ENCODE data around the gene MBD3.

Gene MBD3

GRCh38 chr19:1612114-1613086 is 19.7 kb upstream of the MBD3 start:
- H3K4me3 ChIP-seq (ENCODE audit: low read length in 2 of 2), result no peak overlapping the region
- H2BK5ac ChIP-seq (ENCODE audit: low read length), result no peak overlapping the region
- H2AK5ac ChIP-seq (ENCODE audit: low read depth, low read length), result no peak overlapping the region
- H3K14ac ChIP-seq (ENCODE audit: low read length), result no peak overlapping the region
- no peaks in the 10 kb centered on the region for H3K27me3 ChIP-seq (ENCODE audit: control insufficient read depth in 3 of 3, insufficient read depth in 3 of 3, low read depth in 1 of 3, low read length in 3 of 3)
- H4K8ac ChIP-seq (ENCODE audit: low read depth, low read length), result no peak overlapping the region
- H3K9me3 ChIP-seq (replicated peaks in 1 of 2; ENCODE audit: control insufficient read depth in 2 of 2, insufficient read depth in 1 of 2, low read depth in 1 of 2, low read length in 2 of 2), result peaks cover 0 to 3% of the 10 kb centered on the region in 2 donors
- no peak overlapping the region for H2BK15ac ChIP-seq (ENCODE audit: low read length)
- peaks cover 0 to 3% of the 10 kb centered on the region in 2 donors for H3K4me1 ChIP-seq (ENCODE audit: control insufficient read depth in 2 of 2, insufficient read depth in 1 of 2, low read depth in 1 of 2, low read length in 2 of 2)
- H3K4ac ChIP-seq (ENCODE audit: low read length), result no peak overlapping the region
- H3K4me2 ChIP-seq (ENCODE audit: insufficient read depth, low read length, poor library complexity, severe bottlenecking), result no peak overlapping the region
- H2AFZ ChIP-seq (ENCODE audit: low read length), result no peak overlapping the region
- peak overlapping the region; percentile 4 for H3K18ac ChIP-seq (ENCODE audit: low read length)
- H3K79me1 ChIP-seq (ENCODE audit: low read depth, low read length), result peaks cover 17% of the 10 kb centered on the region
- H3K23ac ChIP-seq (ENCODE audit: low read depth, low read length, poor library complexity), result peak overlapping the region; percentile 8
- no peak overlapping the region for H2BK120ac ChIP-seq (ENCODE audit: low read depth, low read length)
- no peak overlapping the region for H4K91ac ChIP-seq (ENCODE audit: low read depth, low read length, poor library complexity)
- H3K9ac ChIP-seq (ENCODE audit: low read depth, low read length, poor library complexity), result peak overlapping the region; percentile 77
- no peak overlapping the region for H2BK12ac ChIP-seq (ENCODE audit: low read length)
- no CpG with 5 or more reads among the region's 39 CpGs for WGBS, 2 donors (ENCODE audit: extremely low coverage in 2 of 2, insufficient read length in 2 of 2, insufficient replicate concordance in 1 of 2)
- no peak overlapping the region for H3K27ac ChIP-seq (replicated peaks; ENCODE audit: low read length)
- H3K36me3 ChIP-seq (replicated peaks in 1 of 2; ENCODE audit: control insufficient read depth in 2 of 2, insufficient read depth in 2 of 2, low read length in 2 of 2), result peaks cover 67 to 83% of the 10 kb centered on the region in 2 donors
- DNase-seq (ENCODE audit: low spot score), result no peak

GRCh38 chr19:1611353-1611752 is 18.7 kb upstream of the MBD3 start:
- Histone ChIP-seq H3K4me2 (ENCODE audit: insufficient read depth, low read length, poor library complexity, severe bottlenecking) (no peak overlapping the region), H4K91ac (ENCODE audit: low read depth, low read length, poor library complexity) (no peak overlapping the region), H3K27ac (replicated peaks; ENCODE audit: low read length) (no peak overlapping the region), H3K23ac (ENCODE audit: low read depth, low read length, poor library complexity) (peak overlapping the region; percentile 65), H3K14ac (ENCODE audit: low read length) (no peak overlapping the region), H3K4me3 (ENCODE audit: low read length in 2 of 2) (no peak overlapping the region), H4K8ac (ENCODE audit: low read depth, low read length) (no peak overlapping the region), H3K9ac (ENCODE audit: low read depth, low read length, poor library complexity) (peak overlapping the region; percentile 60), H2BK5ac (ENCODE audit: low read length) (no peak overlapping the region), H3K4ac (ENCODE audit: low read length) (no peak overlapping the region), H3K4me1 (ENCODE audit: control insufficient read depth in 2 of 2, insufficient read depth in 1 of 2, low read depth in 1 of 2, low read length in 2 of 2) (peaks cover 0 to under 1% of the 10 kb centered on the region in 2 donors), H3K9me3 (replicated peaks in 1 of 2; ENCODE audit: control insufficient read depth in 2 of 2, insufficient read depth in 1 of 2, low read depth in 1 of 2, low read length in 2 of 2) (peaks cover 0 to 3% of the 10 kb centered on the region in 2 donors), H3K18ac (ENCODE audit: low read length) (peak overlapping the region; percentile 28), H2BK120ac (ENCODE audit: low read depth, low read length) (no peak overlapping the region), H3K79me1 (ENCODE audit: low read depth, low read length) (peaks cover 17% of the 10 kb centered on the region), H2AK5ac (ENCODE audit: low read depth, low read length) (no peak overlapping the region), H2AFZ (ENCODE audit: low read length) (no peak overlapping the region), H2BK12ac (ENCODE audit: low read length) (no peak overlapping the region), H3K36me3 (replicated peaks in 1 of 2; ENCODE audit: control insufficient read depth in 2 of 2, insufficient read depth in 2 of 2, low read length in 2 of 2) (peaks cover 58 to 73% of the 10 kb centered on the region in 2 donors), H2BK15ac (ENCODE audit: low read length) (no peak overlapping the region), H3K27me3 (ENCODE audit: control insufficient read depth in 3 of 3, insufficient read depth in 3 of 3, low read depth in 1 of 3, low read length in 3 of 3) (no peaks in the 10 kb centered on the region)
- DNase-seq (ENCODE audit: low spot score), result no peak
- WGBS, 2 donors (ENCODE audit: extremely low coverage in 2 of 2, insufficient read length in 2 of 2, insufficient replicate concordance in 1 of 2), result no CpG with 5 or more reads among the region's 15 CpGs

DNA sequence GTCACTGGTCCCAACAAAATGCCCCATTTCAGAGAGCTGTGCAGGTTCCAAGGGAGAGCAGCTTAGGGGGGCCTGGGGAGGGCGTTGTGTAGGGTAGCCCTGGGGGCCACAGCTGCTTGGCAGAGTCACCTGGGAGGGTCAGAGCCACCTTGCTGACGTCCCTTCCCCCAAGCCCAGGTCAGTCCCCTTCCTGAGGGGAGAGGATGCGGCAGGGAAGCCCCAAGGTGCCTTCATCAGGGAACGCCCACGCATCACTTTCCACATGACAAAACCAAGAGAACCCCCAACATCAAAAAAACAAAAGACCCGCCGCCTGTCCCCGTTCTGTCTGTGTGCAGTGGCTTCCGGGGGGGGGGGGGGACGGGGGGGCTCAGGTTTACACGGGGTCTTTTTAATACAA is 17.9 kb upstream of the MBD3 start:
- no peak overlapping the region for H3K27ac ChIP-seq (replicated peaks; ENCODE audit: low read length)
- H4K91ac ChIP-seq (ENCODE audit: low read depth, low read length, poor library complexity), result no peak overlapping the region
- WGBS, 2 donors (ENCODE audit: extremely low coverage in 2 of 2, insufficient read length in 2 of 2, insufficient replicate concordance in 1 of 2), result no CpG with 5 or more reads among the region's 11 CpGs
- H3K18ac ChIP-seq (ENCODE audit: low read length), result no peak overlapping the region
- H3K79me1 ChIP-seq (ENCODE audit: low read depth, low read length), result peaks cover 17% of the 10 kb centered on the region
- peaks cover 3 to 4% of the 10 kb centered on the region in 2 donors for H3K4me1 ChIP-seq (ENCODE audit: control insufficient read depth in 2 of 2, insufficient read depth in 1 of 2, low read depth in 1 of 2, low read length in 2 of 2)
- no peak for DNase-seq (ENCODE audit: low spot score)
- H2AK5ac ChIP-seq (ENCODE audit: low read depth, low read length), result no peak overlapping the region
- no peak overlapping the region for H3K4me3 ChIP-seq (ENCODE audit: low read length in 2 of 2)
- no peaks in the 10 kb centered on the region for H3K27me3 ChIP-seq (ENCODE audit: control insufficient read depth in 3 of 3, insufficient read depth in 3 of 3, low read depth in 1 of 3, low read length in 3 of 3)
- H2AFZ ChIP-seq (ENCODE audit: low read length), result no peak overlapping the region
- no peak overlapping the region for H3K4me2 ChIP-seq (ENCODE audit: insufficient read depth, low read length, poor library complexity, severe bottlenecking)
- H4K8ac ChIP-seq (ENCODE audit: low read depth, low read length), result no peak overlapping the region
- peaks cover 53 to 66% of the 10 kb centered on the region in 2 donors for H3K36me3 ChIP-seq (replicated peaks in 1 of 2; ENCODE audit: control insufficient read depth in 2 of 2, insufficient read depth in 2 of 2, low read length in 2 of 2)
- no peak overlapping the region for H2BK15ac ChIP-seq (ENCODE audit: low read length)
- H3K4ac ChIP-seq (ENCODE audit: low read length), result no peak overlapping the region
- no peak overlapping the region for H2BK5ac ChIP-seq (ENCODE audit: low read length)
- H3K9me3 ChIP-seq (replicated peaks in 1 of 2; ENCODE audit: control insufficient read depth in 2 of 2, insufficient read depth in 1 of 2, low read depth in 1 of 2, low read length in 2 of 2), result no peaks in the 10 kb centered on the region
- no peak overlapping the region for H3K14ac ChIP-seq (ENCODE audit: low read length)
- H3K9ac ChIP-seq (ENCODE audit: low read depth, low read length, poor library complexity), result no peak overlapping the region
- no peak overlapping the region for H2BK12ac ChIP-seq (ENCODE audit: low read length)
- no peak overlapping the region for H2BK120ac ChIP-seq (ENCODE audit: low read depth, low read length)
- H3K23ac ChIP-seq (ENCODE audit: low read depth, low read length, poor library complexity), result no peak overlapping the region

- no peak overlapping the region for H2BK12ac ChIP-seq (ENCODE audit: low read length)
- H3K4ac ChIP-seq (ENCODE audit: low read length), result no peak overlapping the region
- no peak overlapping the region for H4K91ac ChIP-seq (ENCODE audit: low read depth, low read length, poor library complexity)
- H2BK5ac ChIP-seq (ENCODE audit: low read length), result no peak overlapping the region
- peaks cover 18% of the 10 kb centered on the region for H3K79me1 ChIP-seq (ENCODE audit: low read depth, low read length)
- DNase-seq (ENCODE audit: low spot score), result no peak
- peaks cover 46 to 59% of the 10 kb centered on the region in 2 donors for H3K36me3 ChIP-seq (replicated peaks in 1 of 2; ENCODE audit: control insufficient read depth in 2 of 2, insufficient read depth in 2 of 2, low read length in 2 of 2)
- H3K27ac ChIP-seq (replicated peaks; ENCODE audit: low read length), result no peak overlapping the region
- H3K18ac ChIP-seq (ENCODE audit: low read length), result no peak overlapping the region
- H3K4me2 ChIP-seq (ENCODE audit: insufficient read depth, low read length, poor library complexity, severe bottlenecking), result no peak overlapping the region
- H2BK120ac ChIP-seq (ENCODE audit: low read depth, low read length), result no peak overlapping the region
- no peak overlapping the region for H4K8ac ChIP-seq (ENCODE audit: low read depth, low read length)
- WGBS, 2 donors (ENCODE audit: extremely low coverage in 2 of 2, insufficient read length in 2 of 2, insufficient replicate concordance in 1 of 2), result no CpG with 5 or more reads among the region's 16 CpGs
- no peak overlapping the region for H2BK15ac ChIP-seq (ENCODE audit: low read length)
- no peak overlapping the region for H2AFZ ChIP-seq (ENCODE audit: low read length)
- H2AK5ac ChIP-seq (ENCODE audit: low read depth, low read length), result no peak overlapping the region
- H3K9me3 ChIP-seq (replicated peaks in 1 of 2; ENCODE audit: control insufficient read depth in 2 of 2, insufficient read depth in 1 of 2, low read depth in 1 of 2, low read length in 2 of 2), result no peaks in the 10 kb centered on the region
- H3K4me3 ChIP-seq (ENCODE audit: low read length in 2 of 2), result no peak overlapping the region
- no peaks in the 10 kb centered on the region for H3K27me3 ChIP-seq (ENCODE audit: control insufficient read depth in 3 of 3, insufficient read depth in 3 of 3, low read depth in 1 of 3, low read length in 3 of 3)
- peak overlapping the region; percentile 68 for H3K23ac ChIP-seq (ENCODE audit: low read depth, low read length, poor library complexity)
- peaks cover 3 to 4% of the 10 kb centered on the region in 2 donors for H3K4me1 ChIP-seq (ENCODE audit: control insufficient read depth in 2 of 2, insufficient read depth in 1 of 2, low read depth in 1 of 2, low read length in 2 of 2)
- peak overlapping the region; percentile 38 for H3K14ac ChIP-seq (ENCODE audit: low read length)
- H3K9ac ChIP-seq (ENCODE audit: low read depth, low read length, poor library complexity), result peak overlapping the region; percentile 12
These were observed 17.2 kb upstream of the MBD3 start for GRCh38 chr19:1609680-1610474.

Data from neuronal stem cell (in vitro differentiated cells).